Stomach (tissue), 4 donors: ENCODE results near the gene PVR.

ENCODE experiments used
- POLR2A ChIP-seq, 4 donors: fragments of 450-650 bp; IDR thresholded peaks; one replicate each; pipeline ENCODE4 v1.6.1; 2016; ENCODE audit warnings: antibody characterized with exemption in 4 of 4, control low read depth in 2 of 4, mild to moderate bottlenecking in 1 of 4, moderate library complexity in 1 of 4
- POLR2AphosphoS5 ChIP-seq, 3 donors: sonication (generic); formaldehyde crosslinking; IDR thresholded peaks; one replicate each; pipeline ENCODE4 v1.6.1; 2016; ENCODE audit warnings: antibody characterized with exemption in 3 of 3
- TF ChIP-seq, protein P1 (sequence below), 7 experiments: fragments of 450-650 bp in 4 of 7; fragments of 200-600 bp in 3 of 7; sonication (generic) in 3 of 7; IDR thresholded peaks; one replicate each; pipeline ENCODE4 v1.5.1; 2016 to 2019; ENCODE audit warnings: antibody characterized with exemption in 7 of 7, control low read depth in 2 of 7, mild to moderate bottlenecking in 1 of 7

DNA sequence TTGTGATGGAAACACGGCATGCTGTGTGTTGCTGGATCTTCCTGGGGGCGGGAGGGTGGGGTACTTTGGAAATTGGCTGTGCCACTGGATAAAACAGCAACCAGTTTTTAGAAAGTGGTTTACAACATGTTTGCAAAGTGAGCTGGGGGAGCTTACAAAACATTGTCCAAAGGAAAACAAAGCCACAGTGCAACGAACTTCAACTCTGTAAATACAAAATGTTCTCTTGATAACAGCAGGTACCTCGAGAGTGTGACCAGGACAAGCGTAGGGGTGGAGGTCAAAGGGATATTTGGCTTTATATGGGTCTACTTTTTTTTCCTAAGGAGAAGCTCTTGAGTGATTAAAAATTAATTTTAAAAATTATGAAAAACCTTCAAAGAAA lies 27.9 kb upstream of the PVR start:
- TF ChIP-seq, protein P1, sequence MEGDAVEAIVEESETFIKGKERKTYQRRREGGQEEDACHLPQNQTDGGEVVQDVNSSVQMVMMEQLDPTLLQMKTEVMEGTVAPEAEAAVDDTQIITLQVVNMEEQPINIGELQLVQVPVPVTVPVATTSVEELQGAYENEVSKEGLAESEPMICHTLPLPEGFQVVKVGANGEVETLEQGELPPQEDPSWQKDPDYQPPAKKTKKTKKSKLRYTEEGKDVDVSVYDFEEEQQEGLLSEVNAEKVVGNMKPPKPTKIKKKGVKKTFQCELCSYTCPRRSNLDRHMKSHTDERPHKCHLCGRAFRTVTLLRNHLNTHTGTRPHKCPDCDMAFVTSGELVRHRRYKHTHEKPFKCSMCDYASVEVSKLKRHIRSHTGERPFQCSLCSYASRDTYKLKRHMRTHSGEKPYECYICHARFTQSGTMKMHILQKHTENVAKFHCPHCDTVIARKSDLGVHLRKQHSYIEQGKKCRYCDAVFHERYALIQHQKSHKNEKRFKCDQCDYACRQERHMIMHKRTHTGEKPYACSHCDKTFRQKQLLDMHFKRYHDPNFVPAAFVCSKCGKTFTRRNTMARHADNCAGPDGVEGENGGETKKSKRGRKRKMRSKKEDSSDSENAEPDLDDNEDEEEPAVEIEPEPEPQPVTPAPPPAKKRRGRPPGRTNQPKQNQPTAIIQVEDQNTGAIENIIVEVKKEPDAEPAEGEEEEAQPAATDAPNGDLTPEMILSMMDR (IDR thresholded peaks at IDR 0.05): no peak
- TF ChIP-seq POLR2AphosphoS5 (IDR thresholded peaks at IDR 0.05): no peak
- TF ChIP-seq POLR2A (IDR thresholded peaks at IDR 0.05): no peak
